Calu3 (cell line): Measurements from ENCODE around the gene CNGA1. TPM values are rescaled to one million over a fixed set of nuclear protein-coding genes. Genes with fewer than 3 reads are reported as not detected.

Source experiments
- BruUV-seq: library from RNA; stranded (reverse); fragments of 400-500 nt; replicated peaks from 2 replicates; lab custom pipeline; 2021; lab: Mats Ljungman, UMichigan
- CTCF ChIA-PET: fragments of 300-600 bp; sonication (Branson Sonifier 250); formaldehyde crosslinking; loops from one replicate; lab custom pipeline; 2022; ENCODE audit warnings: antibody characterized with exemption; lab: Charles Lee
- DNase-seq: peaks from one replicate; pipeline ENCODE4 v3.0.0; 2022
- H3K27ac Mint-ChIP-seq: one replicate; pipeline ENCODE4 v1.8.0; 2022; ENCODE audit warnings: mixed read lengths; ENCODE audit not compliant: unreplicated experiment
- H3K27me3 Mint-ChIP-seq: one replicate; pipeline ENCODE4 v1.8.0; 2022; ENCODE audit warnings: mixed read lengths; ENCODE audit not compliant: unreplicated experiment
- H3K36me3 Mint-ChIP-seq: one replicate; pipeline ENCODE4 v1.8.0; 2022; ENCODE audit warnings: mild to moderate bottlenecking, moderate library complexity, mixed read lengths; ENCODE audit not compliant: insufficient read depth, unreplicated experiment
- H3K4me1 Mint-ChIP-seq: one replicate; pipeline ENCODE4 v1.8.0; 2022; ENCODE audit warnings: mild to moderate bottlenecking, low read depth, mixed read lengths; ENCODE audit not compliant: unreplicated experiment
- H3K4me3 Mint-ChIP-seq: one replicate; pipeline ENCODE4 v1.8.0; 2022; ENCODE audit warnings: mild to moderate bottlenecking, low read depth, moderate library complexity, mixed read lengths; ENCODE audit not compliant: unreplicated experiment
- H3K9me3 Mint-ChIP-seq: one replicate; pipeline ENCODE4 v1.8.0; 2022; ENCODE audit warnings: low read depth, mixed read lengths; ENCODE audit not compliant: unreplicated experiment
- CTCF ChIP-seq: fragments of 200-600 bp; IDR thresholded peaks from one replicate; pipeline ENCODE4 v1.8.0; 2022; ENCODE audit warnings: antibody characterized with exemption; ENCODE audit not compliant: unreplicated experiment
- intact Hi-C: fragments of 100-400 bp; cut with micrococcal nuclease; formaldehyde crosslinking; loops from one replicate; pipeline ENCODE4 v1.10.0; 2022; ENCODE audit not compliant: unreplicated experiment
- total RNA-seq: library from RNA; stranded (reverse); gene quantifications from 2 replicates; pipeline ENCODE4 v1.2.3, GENCODE V29; 2022

The CNGA1 gene
- total RNA-seq, 1 experiment from 2014 or later = 2.4 TPM

- H3K27ac Mint-ChIP-seq = no peak overlapping the region
- no peak overlapping the region for H3K4me3 Mint-ChIP-seq
- no peak for DNase-seq
- peaks cover 17% of the 10 kb centered on the region for H3K4me1 Mint-ChIP-seq
- no peaks in the 10 kb centered on the region for H3K27me3 Mint-ChIP-seq
- CTCF ChIA-PET = no interaction called here
- intact Hi-C loops = no loop called here
- TF ChIP-seq CTCF = no peak
- peaks cover 7% of the 10 kb centered on the region for H3K9me3 Mint-ChIP-seq
- no peaks in the 10 kb centered on the region for H3K36me3 Mint-ChIP-seq
- no TSS peak for BruUV-seq
Measured at GRCh38 chr4:48058617-48059530, 42.4 kb upstream of the CNGA1 start.

- no peak overlapping the region for H3K4me3 Mint-ChIP-seq
- intact Hi-C loops = no loop called here
Measured at GRCh38 chr4:48051078-48051477, 34.6 kb upstream of the CNGA1 start.

DNA sequence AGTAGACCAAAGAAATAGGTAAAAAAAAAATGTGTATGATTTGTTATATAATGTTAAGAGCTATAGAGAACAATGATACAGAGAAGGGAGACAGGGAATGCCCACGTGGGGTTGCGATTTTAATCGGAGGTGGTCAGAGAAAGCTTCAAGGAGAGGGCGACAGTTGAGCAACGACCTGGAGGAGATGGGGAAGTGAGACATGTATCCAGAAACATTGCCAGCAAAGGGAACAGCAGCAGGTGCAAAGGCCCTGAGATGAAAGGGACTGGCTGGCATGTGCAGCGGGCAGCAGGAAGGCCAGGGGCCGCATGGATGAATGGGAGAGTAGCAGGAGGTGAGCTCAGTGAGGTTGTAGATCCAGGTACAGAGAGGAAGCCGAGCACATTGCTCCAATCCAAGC, 33.0 kb upstream of the CNGA1 start:
- no TSS peak for BruUV-seq
- no peak for DNase-seq
- no peaks in the 10 kb centered on the region for H3K36me3 Mint-ChIP-seq
- H3K27me3 Mint-ChIP-seq = no peaks in the 10 kb centered on the region
- H3K27ac Mint-ChIP-seq = no peak overlapping the region
- H3K4me1 Mint-ChIP-seq = peaks cover 27% of the 10 kb centered on the region
- H3K4me3 Mint-ChIP-seq = no peak overlapping the region
- no peaks in the 10 kb centered on the region for H3K9me3 Mint-ChIP-seq
- CTCF ChIA-PET = no interaction called here
- intact Hi-C loops = no loop called here
- no peak for TF ChIP-seq CTCF

More at GRCh38 chr4:48051078-48051477, 34.6 kb upstream of the CNGA1 start:
- H3K27ac Mint-ChIP-seq = no peak overlapping the region
- no peak for TF ChIP-seq CTCF
- BruUV-seq = no TSS peak
- no peaks in the 10 kb centered on the region for H3K27me3 Mint-ChIP-seq
- H3K36me3 Mint-ChIP-seq = no peaks in the 10 kb centered on the region
- no peaks in the 10 kb centered on the region for H3K9me3 Mint-ChIP-seq
- peaks cover 27% of the 10 kb centered on the region for H3K4me1 Mint-ChIP-seq
- CTCF ChIA-PET = no interaction called here
- no peak for DNase-seq

- H3K4me3 Mint-ChIP-seq = no peak overlapping the region
- TF ChIP-seq CTCF = no peak
- BruUV-seq = no TSS peak
- peaks cover 34% of the 10 kb centered on the region for H3K4me1 Mint-ChIP-seq
- no peak for DNase-seq
- H3K9me3 Mint-ChIP-seq = no peaks in the 10 kb centered on the region
- CTCF ChIA-PET = interaction anchor here (0.5 kb wide), 1 partner anchor 37 kb away, joined by 4 read pairs; no protein-coding TSS in a partner anchor
- intact Hi-C loops = no loop called here
- H3K27ac Mint-ChIP-seq = no peak overlapping the region
- H3K36me3 Mint-ChIP-seq = no peaks in the 10 kb centered on the region
- no peaks in the 10 kb centered on the region for H3K27me3 Mint-ChIP-seq
Measured at GRCh38 chr4:48047896-48048295, 31.4 kb upstream of the CNGA1 start.
